Measurements from ENCODE around the gene HDAC9.

HDAC9 gene

DNA sequence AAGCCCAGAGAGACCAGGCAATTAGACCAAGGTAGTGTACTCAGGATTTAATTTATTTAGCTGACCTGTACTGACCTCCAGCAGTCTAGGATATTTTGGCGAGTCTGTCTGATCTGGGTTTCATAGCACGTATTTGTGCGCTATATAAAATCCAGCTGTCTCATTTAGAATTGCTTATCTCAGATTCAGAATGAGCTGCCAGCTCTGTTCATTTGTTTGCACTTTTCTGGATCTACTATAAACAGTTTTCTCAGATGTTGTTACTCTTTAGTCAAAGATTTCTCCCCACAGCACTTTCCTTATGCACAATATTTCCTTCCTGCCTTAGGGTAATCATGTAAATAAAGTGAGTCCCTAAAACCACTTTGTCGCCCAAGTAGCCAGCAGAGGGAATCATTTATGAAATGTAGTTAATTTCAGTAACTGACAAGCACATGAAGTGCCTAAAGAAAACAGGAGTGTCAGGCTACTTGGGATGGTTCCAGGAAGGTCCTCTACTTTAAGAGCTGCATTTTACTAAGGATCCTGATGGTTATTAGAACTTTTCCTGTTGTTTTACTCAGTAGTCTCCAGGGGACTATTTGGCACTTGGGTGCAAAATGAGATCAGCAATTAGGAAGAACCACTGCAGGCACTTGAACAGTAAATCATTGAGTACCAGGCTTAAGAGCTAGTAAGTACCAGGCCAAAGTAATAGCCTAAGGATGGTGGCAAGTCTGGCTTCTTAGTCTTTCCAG, 395.5 kb downstream of the HDAC9 start:
- H3K4me1 ChIP-seq (ENCODE audit: low read length): no peaks in the 10 kb centered on the region
- no peaks in the 10 kb centered on the region for H3K79me2 ChIP-seq (ENCODE audit: low read length)
- no peak overlapping the region for H2AFZ ChIP-seq (ENCODE audit: low read depth, low read length)
- no peaks in the 10 kb centered on the region for H3K27me3 ChIP-seq (ENCODE audit: low read depth, low read length)
- H3K9ac ChIP-seq (ENCODE audit: low read length): no peak overlapping the region
- TF ChIP-seq, protein P1, sequence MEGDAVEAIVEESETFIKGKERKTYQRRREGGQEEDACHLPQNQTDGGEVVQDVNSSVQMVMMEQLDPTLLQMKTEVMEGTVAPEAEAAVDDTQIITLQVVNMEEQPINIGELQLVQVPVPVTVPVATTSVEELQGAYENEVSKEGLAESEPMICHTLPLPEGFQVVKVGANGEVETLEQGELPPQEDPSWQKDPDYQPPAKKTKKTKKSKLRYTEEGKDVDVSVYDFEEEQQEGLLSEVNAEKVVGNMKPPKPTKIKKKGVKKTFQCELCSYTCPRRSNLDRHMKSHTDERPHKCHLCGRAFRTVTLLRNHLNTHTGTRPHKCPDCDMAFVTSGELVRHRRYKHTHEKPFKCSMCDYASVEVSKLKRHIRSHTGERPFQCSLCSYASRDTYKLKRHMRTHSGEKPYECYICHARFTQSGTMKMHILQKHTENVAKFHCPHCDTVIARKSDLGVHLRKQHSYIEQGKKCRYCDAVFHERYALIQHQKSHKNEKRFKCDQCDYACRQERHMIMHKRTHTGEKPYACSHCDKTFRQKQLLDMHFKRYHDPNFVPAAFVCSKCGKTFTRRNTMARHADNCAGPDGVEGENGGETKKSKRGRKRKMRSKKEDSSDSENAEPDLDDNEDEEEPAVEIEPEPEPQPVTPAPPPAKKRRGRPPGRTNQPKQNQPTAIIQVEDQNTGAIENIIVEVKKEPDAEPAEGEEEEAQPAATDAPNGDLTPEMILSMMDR (IDR thresholded peaks at IDR 0.05; ENCODE audit: low read depth, low read length): no peak
- TF ChIP-seq EZH2phosphoT487 (IDR thresholded peaks at IDR 0.05; ENCODE audit: low read depth): no peak
- H3K4me2 ChIP-seq (ENCODE audit: low read length): no peak overlapping the region
- no peaks in the 10 kb centered on the region for H3K9me3 ChIP-seq (ENCODE audit: insufficient read depth, low read length)
- no peaks in the 10 kb centered on the region for H4K20me1 ChIP-seq (ENCODE audit: insufficient read depth, low read length)
- H3K36me3 ChIP-seq (replicated peaks; ENCODE audit: low read depth, low read length): no peaks in the 10 kb centered on the region
- no peak overlapping the region for H3K27ac ChIP-seq (ENCODE audit: low read length)
- no peak overlapping the region for H3K4me3 ChIP-seq (ENCODE audit: low read length)

DNA sequence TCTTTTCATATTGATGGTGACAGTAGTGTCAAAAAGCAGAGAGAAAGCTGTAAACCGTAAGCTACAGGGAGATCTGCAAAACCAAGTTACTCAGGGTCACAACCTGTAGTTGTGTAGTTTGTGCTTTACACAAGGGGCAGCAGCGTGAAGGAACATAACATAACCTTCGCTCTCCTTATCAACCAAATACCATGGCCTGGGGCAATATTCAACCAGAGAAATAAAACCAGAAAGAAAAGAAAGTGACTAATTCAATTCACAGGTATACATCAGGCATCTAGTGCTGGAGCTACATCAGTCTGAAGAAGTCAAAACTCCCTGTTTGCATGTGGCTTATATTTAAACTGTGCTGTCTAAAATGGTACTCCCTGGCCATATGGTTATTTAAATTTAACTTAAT, 397.6 kb downstream of the HDAC9 start:
- H3K9me3 ChIP-seq (ENCODE audit: insufficient read depth, low read length): no peaks in the 10 kb centered on the region
- no peaks in the 10 kb centered on the region for H3K4me1 ChIP-seq (ENCODE audit: low read length)
- H2AFZ ChIP-seq (ENCODE audit: low read depth, low read length): no peak overlapping the region
- H3K79me2 ChIP-seq (ENCODE audit: low read length): no peaks in the 10 kb centered on the region
- H4K20me1 ChIP-seq (ENCODE audit: insufficient read depth, low read length): no peaks in the 10 kb centered on the region
- no peak overlapping the region for H3K4me2 ChIP-seq (ENCODE audit: low read length)
- no peaks in the 10 kb centered on the region for H3K27me3 ChIP-seq (ENCODE audit: low read depth, low read length)
- H3K4me3 ChIP-seq (ENCODE audit: low read length): no peak overlapping the region
- H3K27ac ChIP-seq (ENCODE audit: low read length): no peak overlapping the region
- H3K36me3 ChIP-seq (replicated peaks; ENCODE audit: low read depth, low read length): no peaks in the 10 kb centered on the region
- no peak overlapping the region for H3K9ac ChIP-seq (ENCODE audit: low read length)
- TF ChIP-seq, protein P1 (IDR thresholded peaks at IDR 0.05; ENCODE audit: low read depth, low read length): no peak
- no peak for TF ChIP-seq EZH2phosphoT487 (IDR thresholded peaks at IDR 0.05; ENCODE audit: low read depth)

GRCh38 chr7:18894155-18894554, 398.6 kb downstream of the HDAC9 start:
- TF ChIP-seq, protein P1 (IDR thresholded peaks at IDR 0.05; ENCODE audit: low read depth, low read length): no peak
- TF ChIP-seq EZH2phosphoT487 (IDR thresholded peaks at IDR 0.05; ENCODE audit: low read depth): no peak
- H3K4me3 ChIP-seq (ENCODE audit: low read length): no peak overlapping the region
- H3K79me2 ChIP-seq (ENCODE audit: low read length): no peaks in the 10 kb centered on the region
- no peak overlapping the region for H3K9ac ChIP-seq (ENCODE audit: low read length)
- no peaks in the 10 kb centered on the region for H3K9me3 ChIP-seq (ENCODE audit: insufficient read depth, low read length)
- no peaks in the 10 kb centered on the region for H3K27me3 ChIP-seq (ENCODE audit: low read depth, low read length)
- H3K27ac ChIP-seq (ENCODE audit: low read length): no peak overlapping the region
- H3K4me2 ChIP-seq (ENCODE audit: low read length): no peak overlapping the region
- H3K4me1 ChIP-seq (ENCODE audit: low read length): no peaks in the 10 kb centered on the region
- H3K36me3 ChIP-seq (replicated peaks; ENCODE audit: low read depth, low read length): no peaks in the 10 kb centered on the region
- no peak overlapping the region for H2AFZ ChIP-seq (ENCODE audit: low read depth, low read length)
- H4K20me1 ChIP-seq (ENCODE audit: insufficient read depth, low read length): no peaks in the 10 kb centered on the region

GRCh38 chr7:18895456-18895855, 399.9 kb downstream of the HDAC9 start:
- Histone ChIP-seq H3K27ac (ENCODE audit: low read length) (no peak overlapping the region), H3K9ac (ENCODE audit: low read length) (no peak overlapping the region), H3K79me2 (ENCODE audit: low read length) (no peaks in the 10 kb centered on the region), H3K36me3 (replicated peaks; ENCODE audit: low read depth, low read length) (no peaks in the 10 kb centered on the region), H3K9me3 (ENCODE audit: insufficient read depth, low read length) (no peaks in the 10 kb centered on the region), H4K20me1 (ENCODE audit: insufficient read depth, low read length) (no peaks in the 10 kb centered on the region), H3K4me1 (ENCODE audit: low read length) (no peaks in the 10 kb centered on the region), H3K27me3 (ENCODE audit: low read depth, low read length) (no peaks in the 10 kb centered on the region), H3K4me2 (ENCODE audit: low read length) (no peak overlapping the region), H2AFZ (ENCODE audit: low read depth, low read length) (no peak overlapping the region), H3K4me3 (ENCODE audit: low read length) (no peak overlapping the region)
- TF ChIP-seq, protein P1 (IDR thresholded peaks at IDR 0.05; ENCODE audit: low read depth, low read length): no peak
- no peak for TF ChIP-seq EZH2phosphoT487 (IDR thresholded peaks at IDR 0.05; ENCODE audit: low read depth)

Measured in OCI-LY3 (cell line).